ENCODE measurements around the gene MID1IP1.

DNA sequence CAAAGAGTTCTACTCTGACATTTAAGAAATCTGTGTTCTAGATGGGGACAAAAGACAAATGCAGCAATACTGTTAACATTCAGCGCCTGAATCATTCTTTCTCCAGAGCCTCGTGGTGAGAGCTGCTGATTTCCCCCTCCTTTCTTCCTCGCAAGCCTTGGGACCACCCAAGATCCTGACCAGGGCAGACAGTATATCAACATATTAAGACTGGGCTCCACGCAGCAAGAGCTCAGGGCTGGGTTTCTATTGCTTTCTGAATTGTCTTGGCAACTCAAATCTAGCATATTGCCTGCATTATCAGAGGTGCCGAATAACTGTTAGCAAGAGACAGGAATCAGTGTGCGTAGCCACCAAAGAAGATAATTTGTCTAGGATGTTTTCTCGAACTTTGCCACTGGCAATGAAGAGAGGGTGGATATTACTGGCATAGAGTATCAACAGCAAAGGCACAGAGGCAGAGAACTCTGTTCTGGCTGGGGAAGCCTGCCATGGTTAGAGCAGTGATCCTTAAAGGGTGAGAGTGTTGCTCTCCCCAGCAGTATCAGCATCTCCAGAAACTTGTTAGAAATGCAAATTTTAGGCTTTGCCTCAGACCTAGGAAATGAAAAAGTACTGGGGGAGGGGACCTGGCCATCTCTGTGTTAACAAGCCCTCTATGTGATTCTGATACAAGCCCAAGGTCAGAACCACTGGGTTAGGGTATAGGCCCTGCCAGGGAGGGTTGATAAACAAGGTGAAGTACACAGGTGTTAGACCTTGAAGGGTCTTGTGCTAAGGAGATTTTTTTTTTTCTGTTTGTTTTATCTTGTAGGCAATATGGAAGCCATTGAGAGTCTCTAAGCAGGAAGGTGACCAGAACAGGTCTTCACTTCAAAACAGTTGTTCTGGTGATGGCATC is 46.2 kb upstream of the MID1IP1 start:
- TF ChIP-seq CTCF (IDR thresholded peaks at IDR 0.05; ENCODE audit: insufficient read depth, low read length, poor library complexity, severe bottlenecking) (no peak), EZH2phosphoT487 (conservative IDR thresholded peaks at IDR 0.05; ENCODE audit: low read length) (no peak)
